ENCODE data around the gene RNF183.
"Not testable (repeated sequence)": the region's sequence is repeated elsewhere in the genome, so short reads cannot be mapped to it uniquely, and the experiment has no call there.

The RNF183 gene

GRCh38 chr9:113257863-113258262, 45.3 kb downstream of the RNF183 start:
- TF ChIP-seq CTCF (conservative IDR thresholded peaks at IDR 0.05) = no peak
- peak overlapping the region; percentile 61 for H3K27ac ChIP-seq

GRCh38 chr9:113255438-113255837, 47.7 kb downstream of the RNF183 start:
- no peak overlapping the region; the same call in 1 of the 2 replicates for H3K27ac ChIP-seq
- no peak for TF ChIP-seq CTCF (conservative IDR thresholded peaks at IDR 0.05)

- no peak for TF ChIP-seq CTCF (conservative IDR thresholded peaks at IDR 0.05)
- H3K27ac ChIP-seq = no peak overlapping the region
Observed at GRCh38 chr9:113254991-113255390, 48.2 kb downstream of the RNF183 start.

GRCh38 chr9:113250807-113251206, 52.4 kb downstream of the RNF183 start:
- no peak overlapping the region for H3K27ac ChIP-seq
- TF ChIP-seq CTCF (conservative IDR thresholded peaks at IDR 0.05) = no peak

- not testable (repeated sequence) for H3K27ac ChIP-seq
Observed at GRCh38 chr9:113249661-113250060, 53.5 kb downstream of the RNF183 start.

GRCh38 chr9:113247640-113248039, 55.5 kb downstream of the RNF183 start:
- H3K27ac ChIP-seq = 0 out of 2 replicates have a peak overlapping the region, but pooled peaks have one; percentile 17
- TF ChIP-seq CTCF (conservative IDR thresholded peaks at IDR 0.05) = no peak

Measured in VCaP (cell line).